HUES6 (cell line): ENCODE measurements around the gene YIPF3.
A peak's percentile ranks its signal among the peaks of the same experiment; 100 is the strongest.
"Not testable (repeated sequence)": the region's sequence is repeated elsewhere in the genome, so short reads cannot be mapped to it uniquely, and the experiment has no call there.

Experiments used
- H3K27ac ChIP-seq: 2 replicates; pipeline ENCODE4 v1.7.0; 2013; ENCODE audit warnings: low read depth, mild to moderate bottlenecking, low read length, inconsistent platforms
- H3K27me3 ChIP-seq: 2 replicates; pipeline ENCODE4 v1.6.1; 2013; ENCODE audit warnings: low read length; ENCODE audit not compliant: control insufficient read depth, insufficient read depth
- H3K36me3 ChIP-seq: 2 replicates; pipeline ENCODE4 v1.6.1; 2013; ENCODE audit warnings: low read length; ENCODE audit not compliant: control insufficient read depth, insufficient read depth
- H3K4me1 ChIP-seq: 2 replicates; pipeline ENCODE4 v1.6.1; 2013; ENCODE audit warnings: low read length; ENCODE audit not compliant: control insufficient read depth, insufficient read depth
- H3K4me3 ChIP-seq: 2 replicates; pipeline ENCODE4 v1.5.1; 2013; ENCODE audit warnings: low read depth, low read length
- H3K9ac ChIP-seq: one replicate; pipeline ENCODE4 v1.6.1; 2013; ENCODE audit warnings: mild to moderate bottlenecking, low read length
- H3K9me3 ChIP-seq: 2 replicates; pipeline ENCODE4 v1.6.1; 2013; ENCODE audit warnings: low read depth, low read length; ENCODE audit not compliant: control insufficient read depth, insufficient read depth

The YIPF3 gene

GRCh38 chr6:43471399-43471798, 45.3 kb downstream of the YIPF3 start:
- Histone ChIP-seq H3K9ac (no peak overlapping the region), H3K27me3 (no peaks in the 10 kb centered on the region), H3K4me3 (no peak overlapping the region), H3K36me3 (no peaks in the 10 kb centered on the region), H3K4me1 (peaks cover 19% of the 10 kb centered on the region), H3K9me3 (no peaks in the 10 kb centered on the region), H3K27ac (no peak overlapping the region)

- Histone ChIP-seq H3K27ac (no peak overlapping the region), H3K4me1 (peaks cover 19% of the 10 kb centered on the region), H3K36me3 (no peaks in the 10 kb centered on the region), H3K27me3 (no peaks in the 10 kb centered on the region), H3K9ac (no peak overlapping the region), H3K4me3 (no peak overlapping the region), H3K9me3 (no peaks in the 10 kb centered on the region)
Observed at GRCh38 chr6:43469947-43470346, 46.8 kb downstream of the YIPF3 start.

- H3K9me3 ChIP-seq = no peaks in the 10 kb centered on the region
- peak overlapping the region; percentile 7 for H3K9ac ChIP-seq
- no peak overlapping the region; the same call in 1 of the 2 replicates for H3K4me3 ChIP-seq
- H3K27me3 ChIP-seq = no peaks in the 10 kb centered on the region
- peaks cover 19% of the 10 kb centered on the region for H3K4me1 ChIP-seq
- H3K36me3 ChIP-seq = no peaks in the 10 kb centered on the region
- no peak overlapping the region for H3K27ac ChIP-seq
Observed at GRCh38 chr6:43468748-43469681, 47.7 kb downstream of the YIPF3 start.

- H3K4me3 ChIP-seq = no peak overlapping the region
- H3K27me3 ChIP-seq = no peaks in the 10 kb centered on the region
- H3K9ac ChIP-seq = no peak overlapping the region
- H3K27ac ChIP-seq = no peak overlapping the region
- H3K4me1 ChIP-seq = peaks cover 19% of the 10 kb centered on the region
- H3K36me3 ChIP-seq = no peaks in the 10 kb centered on the region
- H3K9me3 ChIP-seq = no peaks in the 10 kb centered on the region
Observed at GRCh38 chr6:43468240-43468639, 48.5 kb downstream of the YIPF3 start.

- Histone ChIP-seq H3K4me3 (no peak overlapping the region), H3K9ac (no peak overlapping the region), H3K9me3 (no peaks in the 10 kb centered on the region), H3K4me1 (peaks cover 19% of the 10 kb centered on the region), H3K27me3 (peaks cover under 1% of the 10 kb centered on the region; the same call in 1 of the 2 replicates), H3K36me3 (no peaks in the 10 kb centered on the region), H3K27ac (no peak overlapping the region)
Observed at GRCh38 chr6:43467752-43468151, 49.0 kb downstream of the YIPF3 start.

GRCh38 chr6:43467265-43467664, 49.5 kb downstream of the YIPF3 start:
- not testable (repeated sequence) for H3K36me3 ChIP-seq, H3K9ac ChIP-seq, H3K9me3 ChIP-seq, H3K4me3 ChIP-seq, H3K27me3 ChIP-seq, H3K27ac ChIP-seq
- peaks cover 19% of the 10 kb centered on the region for H3K4me1 ChIP-seq

GRCh38 chr6:43465948-43466347, 50.8 kb downstream of the YIPF3 start:
- Histone ChIP-seq H3K9me3 (no peaks in the 10 kb centered on the region), H3K4me1 (peaks cover 19% of the 10 kb centered on the region), H3K36me3 (no peaks in the 10 kb centered on the region), H3K27ac (no peak overlapping the region), H3K9ac (no peak overlapping the region), H3K4me3 (no peak overlapping the region), H3K27me3 (peaks cover 7% of the 10 kb centered on the region; the same call in 1 of the 2 replicates)

GRCh38 chr6:43464337-43464736, 52.4 kb downstream of the YIPF3 start:
- H3K9me3 ChIP-seq = no peaks in the 10 kb centered on the region
- no peak overlapping the region for H3K9ac ChIP-seq
- no peaks in the 10 kb centered on the region for H3K36me3 ChIP-seq
- H3K4me1 ChIP-seq = peaks cover 12% of the 10 kb centered on the region
- no peak overlapping the region for H3K4me3 ChIP-seq
- H3K27me3 ChIP-seq = peaks cover 7% of the 10 kb centered on the region; the same call in 1 of the 2 replicates
- no peak overlapping the region for H3K27ac ChIP-seq

- Histone ChIP-seq H3K9ac (no peak overlapping the region), H3K9me3 (no peaks in the 10 kb centered on the region), H3K4me1 (no peaks in the 10 kb centered on the region), H3K4me3 (no peak overlapping the region), H3K36me3 (no peaks in the 10 kb centered on the region), H3K27ac (no peak overlapping the region), H3K27me3 (peaks cover 9% of the 10 kb centered on the region)
Observed at GRCh38 chr6:43461936-43462335, 54.8 kb downstream of the YIPF3 start.
